Adrenal gland (tissue), 5 donors: ENCODE results near the gene TRIOBP.

ENCODE experiments used
- CTCF ChIP-seq, 6 experiments: fragments of 450-650 bp in 4 of 6; fragments of 200-600 bp in 2 of 6; sonication (generic) in 1 of 6; IDR thresholded peaks; 1 replicate in 5 of 6; 2 replicates in 1 of 6; pipeline versions ENCODE4 v1.5.1 to v1.8.0; 2016 to 2021; ENCODE audit warnings: antibody characterized with exemption in 6 of 6, mild to moderate bottlenecking in 2 of 6, moderate library complexity in 1 of 6
- POLR2A ChIP-seq, 2 donors: fragments of 450-650 bp; IDR thresholded peaks; one replicate each; pipeline ENCODE4 v1.6.1; 2017; ENCODE audit warnings: antibody characterized with exemption in 2 of 2, mild to moderate bottlenecking in 2 of 2, moderate library complexity in 1 of 2
- donor health status: DM: no; HTN: no; CAD: no.

GRCh38 chr22:37705205-37705604 lies 8.4 kb downstream of the TRIOBP start:
- no peak for TF ChIP-seq CTCF (IDR thresholded peaks at IDR 0.05)
- no peak for TF ChIP-seq POLR2A (IDR thresholded peaks at IDR 0.05)
